ENCODE measurements around the gene AOC3. TPM values are rescaled to one million over a fixed set of nuclear protein-coding genes. Genes with fewer than 3 reads are reported as not detected.
"Not testable (repeated sequence)": the region's sequence is repeated elsewhere in the genome, so short reads cannot be mapped to it uniquely, and the experiment has no call there.

AOC3 gene
- total and polyA plus RNA-seq, 2 of the 13 experiments (the other 11 are each of a cell fraction or from before 2014, with no cell fraction given), result 8.7 to 51.7 TPM

- H2AFZ ChIP-seq (ENCODE audit: low read length); H3K9me3 ChIP-seq (ENCODE audit: low read length); DNase-seq (ENCODE audit: low spot score); H3K36me3 ChIP-seq (replicated peaks in 1 of 2; ENCODE audit: control insufficient read depth in 1 of 2, insufficient read depth in 2 of 2, low read length in 2 of 2); intact Hi-C loops (cut with micrococcal nuclease; ENCODE audit: unreplicated experiment); H4K20me1 ChIP-seq (ENCODE audit: insufficient read depth, low read length); H3K79me2 ChIP-seq (ENCODE audit: insufficient read depth, low read length); FAIRE-seq; H3K27me3 ChIP-seq (ENCODE audit: control insufficient read depth in 1 of 2, insufficient read depth in 2 of 2, low read length in 2 of 2); ATAC-seq; CTCF ChIA-PET (ENCODE audit: low intra/inter-chr PET ratio, low total read pairs); in situ Hi-C loops (cut with HindIII; ENCODE audit: extremely low pct_ligation_motif_present, low pct_unique_long_range_greater_than_20kb); BruUV-seq (replicated peaks): not testable (repeated sequence)
- POLR2A ChIA-PET, result interaction anchor here (2.2 to 4.1 kb wide), 5 partner anchors 10 to 142 kb away, joined by 6 to 36 read pairs (median 20); partner anchors contain the start of genes AOC2 and RPL27
- H3K4me2 ChIP-seq (ENCODE audit: low read depth, low read length), result peak overlapping the region; percentile 80
- peaks cover 61% of the 10 kb centered on the region for H3K4me1 ChIP-seq (ENCODE audit: insufficient read depth, low read length)
- peak overlapping the region in 2 of 3 experiments; percentile 27 to 71; a peak in 3 of 6 replicates for H3K4me3 ChIP-seq (replicated peaks in 1 of 3; ENCODE audit: insufficient read depth in 1 of 3, low read depth in 2 of 3, low read length in 3 of 3)
- peak overlapping the region; percentile 58; the same call in 1 of the 2 replicates for H3K9ac ChIP-seq (ENCODE audit: insufficient read depth, low read depth, low read length)
- H3K27ac ChIP-seq (ENCODE audit: extremely low read length, insufficient read depth, low read length), result peak overlapping the region; percentile 77
- WGBS (ENCODE audit: low lambda C conversion rate), result 92% methylated on average over 8 of the region's 8 CpGs
- TF ChIP-seq ZNF407 (CRISPR knock-in tag; IDR thresholded peaks at IDR 0.05; ENCODE audit: not compliant biosample characterization), result peak; percentile 12
These were observed 5.1 kb downstream of the AOC3 start for GRCh38 chr17:42856093-42856492.

All from HepG2 (cell line).